ENCODE results near the gene ORC6. TPM values are rescaled to one million over a fixed set of nuclear protein-coding genes. Genes with fewer than 3 reads are reported as not detected.

ORC6 gene
- total RNA-seq, 1 donor from 2014 or later: not detected

DNA sequence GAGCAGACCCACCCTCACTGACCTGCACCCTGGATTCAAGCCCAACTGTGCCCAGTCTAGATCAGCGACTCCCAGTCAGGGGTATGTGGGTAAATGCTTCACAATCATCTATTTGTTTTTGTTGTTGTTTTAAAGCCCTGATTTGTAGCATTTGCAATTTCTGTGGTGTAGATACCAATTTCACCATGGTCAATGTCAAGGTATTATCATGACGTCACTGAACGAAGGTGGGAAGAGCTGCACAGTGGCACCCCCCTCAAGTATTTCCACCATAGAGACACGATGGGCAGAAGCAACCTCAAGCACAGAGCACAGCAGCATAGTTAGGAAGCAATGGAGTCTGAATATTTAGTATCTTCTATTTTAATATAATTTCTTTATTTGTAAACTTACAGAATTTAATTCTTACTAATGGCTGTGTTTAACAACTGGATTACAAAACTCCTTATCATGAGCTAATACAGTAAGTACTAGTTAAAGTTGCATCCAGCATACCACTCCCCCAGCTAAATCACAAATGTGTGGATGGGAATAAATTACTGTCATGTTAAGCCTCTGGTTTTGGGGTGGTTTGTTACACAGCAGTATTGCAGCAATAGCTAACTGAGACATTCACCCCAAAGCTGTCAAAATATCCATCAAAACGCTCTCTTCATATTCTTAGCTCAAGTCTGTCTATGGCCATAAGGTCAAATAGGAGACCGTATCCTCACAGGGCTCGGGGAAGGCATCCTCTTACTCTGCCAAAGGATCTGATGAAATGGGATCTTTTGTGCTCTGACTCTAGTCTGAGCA is 25.5 kb downstream of the ORC6 start:
- H3K36me3 ChIP-seq: no peaks in the 10 kb centered on the region
- H3K27me3 ChIP-seq: no peaks in the 10 kb centered on the region
- TF ChIP-seq, protein P1, sequence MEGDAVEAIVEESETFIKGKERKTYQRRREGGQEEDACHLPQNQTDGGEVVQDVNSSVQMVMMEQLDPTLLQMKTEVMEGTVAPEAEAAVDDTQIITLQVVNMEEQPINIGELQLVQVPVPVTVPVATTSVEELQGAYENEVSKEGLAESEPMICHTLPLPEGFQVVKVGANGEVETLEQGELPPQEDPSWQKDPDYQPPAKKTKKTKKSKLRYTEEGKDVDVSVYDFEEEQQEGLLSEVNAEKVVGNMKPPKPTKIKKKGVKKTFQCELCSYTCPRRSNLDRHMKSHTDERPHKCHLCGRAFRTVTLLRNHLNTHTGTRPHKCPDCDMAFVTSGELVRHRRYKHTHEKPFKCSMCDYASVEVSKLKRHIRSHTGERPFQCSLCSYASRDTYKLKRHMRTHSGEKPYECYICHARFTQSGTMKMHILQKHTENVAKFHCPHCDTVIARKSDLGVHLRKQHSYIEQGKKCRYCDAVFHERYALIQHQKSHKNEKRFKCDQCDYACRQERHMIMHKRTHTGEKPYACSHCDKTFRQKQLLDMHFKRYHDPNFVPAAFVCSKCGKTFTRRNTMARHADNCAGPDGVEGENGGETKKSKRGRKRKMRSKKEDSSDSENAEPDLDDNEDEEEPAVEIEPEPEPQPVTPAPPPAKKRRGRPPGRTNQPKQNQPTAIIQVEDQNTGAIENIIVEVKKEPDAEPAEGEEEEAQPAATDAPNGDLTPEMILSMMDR (IDR thresholded peaks at IDR 0.05): no peak
- no peaks in the 10 kb centered on the region for H3K9me3 ChIP-seq
- no peaks in the 10 kb centered on the region for H3K4me1 ChIP-seq
- no peak for DNase-seq (ENCODE audit: low spot score in 2 of 2)
- intact Hi-C loops (cut with DNase I): no loop called here
- no peak overlapping the region for H3K27ac ChIP-seq
- no peak overlapping the region for H3K4me3 ChIP-seq

DNA sequence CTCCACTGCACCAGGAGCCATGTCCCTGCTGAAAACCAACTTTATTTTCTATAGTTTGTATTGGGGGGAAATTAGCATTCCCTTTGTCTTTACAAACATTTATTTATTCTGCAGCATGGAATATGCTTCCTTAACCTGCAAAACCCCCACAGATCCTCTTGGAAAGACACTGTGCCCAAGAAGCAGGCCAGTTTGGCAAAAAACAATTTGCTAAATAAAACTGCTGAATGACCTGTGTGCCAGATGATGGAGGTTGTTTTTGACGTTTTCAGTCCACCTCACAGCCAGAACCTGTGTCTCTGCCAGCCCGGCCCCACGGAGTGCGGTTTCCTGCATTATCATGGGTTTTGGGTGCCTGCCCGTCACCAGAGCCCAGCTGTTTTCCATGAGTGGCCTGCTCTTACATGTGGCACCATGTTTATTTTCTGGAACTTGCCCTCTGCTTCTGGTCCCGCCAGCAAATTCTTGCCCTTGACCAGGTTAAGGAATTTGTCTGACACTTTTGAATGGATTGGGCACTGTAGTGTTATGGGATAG is 26.4 kb downstream of the ORC6 start:
- DNase-seq (ENCODE audit: low spot score in 2 of 2): no peak
- Histone ChIP-seq H3K36me3 (no peaks in the 10 kb centered on the region), H3K9me3 (no peaks in the 10 kb centered on the region), H3K27ac (no peak overlapping the region), H3K4me3 (no peak overlapping the region), H3K27me3 (no peaks in the 10 kb centered on the region), H3K4me1 (no peaks in the 10 kb centered on the region)
- intact Hi-C loops (cut with DNase I): no loop called here
- TF ChIP-seq, protein P1 (IDR thresholded peaks at IDR 0.05): no peak

DNA sequence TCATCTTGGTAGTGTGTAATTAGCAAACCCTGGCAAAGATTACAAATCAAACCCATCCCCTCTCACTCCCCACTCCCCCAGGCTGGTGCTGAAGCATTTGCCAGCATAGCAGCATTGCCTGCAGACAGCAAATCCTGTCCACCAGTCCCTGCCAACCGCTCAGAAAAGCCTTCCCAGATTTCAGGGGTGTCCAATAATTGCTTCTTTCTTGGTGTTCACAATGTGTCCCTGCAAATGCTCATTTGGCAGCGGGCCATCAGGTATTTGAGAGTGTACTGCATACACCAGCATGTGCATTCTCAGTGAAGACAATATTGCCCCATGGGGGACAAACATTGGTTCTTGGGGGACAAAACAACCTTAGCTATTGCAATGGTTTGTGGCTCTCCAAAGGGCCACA is 28.2 kb downstream of the ORC6 start:
- DNase-seq (ENCODE audit: low spot score in 2 of 2): no peak
- Histone ChIP-seq H3K27ac (no peak overlapping the region), H3K4me1 (no peaks in the 10 kb centered on the region), H3K27me3 (no peaks in the 10 kb centered on the region), H3K36me3 (no peaks in the 10 kb centered on the region), H3K4me3 (no peak overlapping the region), H3K9me3 (no peaks in the 10 kb centered on the region)
- intact Hi-C loops (cut with DNase I): no loop called here
- TF ChIP-seq, protein P1 (IDR thresholded peaks at IDR 0.05): no peak

DNA sequence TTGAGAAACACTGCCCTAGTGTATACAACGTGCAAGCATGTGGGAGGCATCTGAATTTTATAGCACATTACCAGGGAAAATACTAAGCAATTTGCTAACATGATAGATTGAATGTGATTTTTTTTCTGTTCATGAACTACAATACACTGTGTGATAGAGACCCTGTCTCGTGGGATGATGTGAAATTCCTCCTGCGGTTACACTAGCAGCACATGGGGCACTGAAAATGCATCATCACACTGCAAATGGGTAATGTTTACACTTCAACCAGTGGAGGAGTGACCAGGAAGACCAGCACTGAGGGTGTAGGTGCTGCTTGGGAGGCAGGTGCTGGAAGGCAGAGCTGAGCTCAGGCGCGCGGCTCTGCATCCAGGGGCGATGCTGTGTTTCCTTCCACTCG is 28.8 kb downstream of the ORC6 start:
- TF ChIP-seq, protein P1 (IDR thresholded peaks at IDR 0.05): no peak
- no peak for DNase-seq (ENCODE audit: low spot score in 2 of 2)
- Histone ChIP-seq H3K36me3 (no peaks in the 10 kb centered on the region), H3K4me3 (no peak overlapping the region), H3K27ac (no peak overlapping the region), H3K27me3 (no peaks in the 10 kb centered on the region), H3K4me1 (no peaks in the 10 kb centered on the region), H3K9me3 (no peaks in the 10 kb centered on the region)
- intact Hi-C loops (cut with DNase I): no loop called here

DNA sequence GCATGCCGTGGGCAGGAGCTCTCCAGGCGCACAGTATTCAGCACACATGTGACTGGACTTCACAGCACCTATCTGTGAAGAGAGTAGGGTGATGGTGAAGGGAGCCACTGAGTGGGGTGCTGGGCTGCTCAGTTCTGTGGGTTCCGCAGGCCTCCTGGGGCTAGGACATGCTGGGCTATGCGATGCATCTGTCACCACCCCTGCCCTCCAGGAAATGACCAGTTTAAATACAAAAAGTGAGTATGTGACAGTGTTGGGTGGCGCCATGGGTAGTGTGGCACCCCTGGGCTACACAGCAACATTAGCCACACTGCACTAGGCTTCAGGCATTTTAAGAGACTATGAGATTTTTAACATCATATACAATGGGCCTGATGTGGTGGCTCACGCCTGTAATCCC is 30.1 kb downstream of the ORC6 start:
- intact Hi-C loops (cut with DNase I): no loop called here
- TF ChIP-seq, protein P1 (IDR thresholded peaks at IDR 0.05): no peak
- no peak for DNase-seq (ENCODE audit: low spot score in 2 of 2)
- Histone ChIP-seq H3K9me3 (no peaks in the 10 kb centered on the region), H3K27ac (no peak overlapping the region), H3K36me3 (no peaks in the 10 kb centered on the region), H3K4me3 (no peak overlapping the region), H3K27me3 (no peaks in the 10 kb centered on the region), H3K4me1 (no peaks in the 10 kb centered on the region)
